Trophoblast cell (in vitro differentiated cells and primary cell): ENCODE measurements around the gene LRRN3. TPM values are rescaled to one million over a fixed set of nuclear protein-coding genes. Genes with fewer than 3 reads are reported as not detected.

Source experiments
- DNase-seq, 2 donors: peaks; one replicate each; pipeline ENCODE4 v3.0.0-alpha.2; 2016
- H2AFZ ChIP-seq: 2 replicates; pipeline ENCODE4 v1.6.1; 2013; ENCODE audit warnings: low read length, moderate library complexity, mild to moderate bottlenecking; ENCODE audit not compliant: insufficient read depth, poor library complexity
- H2AK5ac ChIP-seq: 2 replicates; pipeline ENCODE4 v1.6.1; 2013; ENCODE audit warnings: mild to moderate bottlenecking, low read length
- H2BK120ac ChIP-seq: 2 replicates; pipeline ENCODE4 v1.6.1; 2013; ENCODE audit warnings: low read length, mild to moderate bottlenecking, moderate library complexity; ENCODE audit not compliant: insufficient read depth, poor library complexity
- H2BK12ac ChIP-seq: 2 replicates; pipeline ENCODE4 v1.6.1; 2013; ENCODE audit warnings: mild to moderate bottlenecking, low read length, moderate library complexity
- H2BK5ac ChIP-seq: 2 replicates; pipeline ENCODE4 v1.6.1; 2013; ENCODE audit warnings: low read length, low read depth, moderate library complexity, mild to moderate bottlenecking; ENCODE audit not compliant: poor library complexity
- H3K14ac ChIP-seq: 2 replicates; pipeline ENCODE4 v1.6.1; 2013; ENCODE audit warnings: mild to moderate bottlenecking, low read length
- H3K18ac ChIP-seq: 2 replicates; pipeline ENCODE4 v1.6.1; 2013; ENCODE audit warnings: mild to moderate bottlenecking, low read length
- H3K23ac ChIP-seq: 2 replicates; pipeline ENCODE4 v1.6.1; 2013; ENCODE audit warnings: low read length
- H3K27ac ChIP-seq: 2 replicates; pipeline ENCODE4 v1.5.1; 2013; ENCODE audit warnings: low read depth, mild to moderate bottlenecking, inconsistent platforms, low read length, moderate library complexity
- H3K27me3 ChIP-seq: 2 replicates; pipeline ENCODE4 v1.6.1; 2013; ENCODE audit warnings: inconsistent platforms, mild to moderate bottlenecking, low read length, moderate library complexity; ENCODE audit not compliant: insufficient read depth
- H3K36me3 ChIP-seq, 2 experiments: 1 replicate in 1 of 2; 2 replicates in 1 of 2; pipeline ENCODE4 v1.6.1; 2013; ENCODE audit warnings: low read length in 2 of 2, mild to moderate bottlenecking in 2 of 2, moderate library complexity in 1 of 2; ENCODE audit not compliant: insufficient read depth in 2 of 2, control insufficient read depth in 1 of 2
- H3K4ac ChIP-seq: 2 replicates; pipeline ENCODE4 v1.6.1; 2013; ENCODE audit warnings: low read depth, mild to moderate bottlenecking, low read length, moderate library complexity
- H3K4me1 ChIP-seq, 2 experiments: 1 replicate in 1 of 2; 2 replicates in 1 of 2; pipeline ENCODE4 v1.6.1; 2013; ENCODE audit warnings: low read length in 2 of 2, mild to moderate bottlenecking in 2 of 2, moderate library complexity in 1 of 2; ENCODE audit not compliant: insufficient read depth in 2 of 2, control insufficient read depth in 1 of 2
- H3K4me2 ChIP-seq: 2 replicates; pipeline ENCODE4 v1.6.1; 2013; ENCODE audit warnings: inconsistent platforms, mild to moderate bottlenecking, low read length, moderate library complexity
- H3K4me3 ChIP-seq: 2 replicates; pipeline ENCODE4 v1.5.1; 2013; ENCODE audit warnings: mild to moderate bottlenecking, low read depth, low read length, inconsistent platforms
- H3K79me1 ChIP-seq: one replicate; pipeline ENCODE4 v1.6.1; 2013; ENCODE audit warnings: low read length
- H3K79me2 ChIP-seq: 2 replicates; pipeline ENCODE4 v1.6.1; 2013; ENCODE audit warnings: low read length, mild to moderate bottlenecking; ENCODE audit not compliant: control insufficient read depth, insufficient read depth, poor library complexity
- H3K9ac ChIP-seq: 2 replicates; pipeline ENCODE4 v1.6.1; 2013; ENCODE audit warnings: mild to moderate bottlenecking, low read length
- H3K9me3 ChIP-seq: 2 replicates; pipeline ENCODE4 v1.6.1; 2013; ENCODE audit warnings: low read depth, mild to moderate bottlenecking, control low read depth, inconsistent platforms, low read length; ENCODE audit not compliant: insufficient read depth
- H4K12ac ChIP-seq: 2 replicates; pipeline ENCODE4 v1.6.1; 2013; ENCODE audit warnings: low read depth, mild to moderate bottlenecking, low read length, moderate library complexity
- H4K8ac ChIP-seq: 2 replicates; pipeline ENCODE4 v1.6.1; 2013; ENCODE audit warnings: low read depth, mild to moderate bottlenecking, low read length, moderate library complexity
- H4K91ac ChIP-seq: one replicate; pipeline ENCODE4 v1.6.1; 2013; ENCODE audit warnings: low read depth, mild to moderate bottlenecking, low read length, moderate library complexity
- WGBS: extraction: QIAGEN DNeasy Blood & Tissue Kit; methylation state at CpG from one replicate; pipeline ENCODE4 v1.1.7; 2013; ENCODE audit warnings: missing lambda C conversion rate; ENCODE audit not compliant: insufficient read length, insufficient coverage; ENCODE audit errors: extremely low coverage; 5-methylcytosine and 5-hydroxymethylcytosine counted together
- polyA plus RNA-seq: library from polyadenylated mRNA; stranded (reverse); fragments of 200-250 nt; gene quantifications from 2 replicates; pipeline ENCODE4 v1.2.3, GENCODE V29; 2013

Gene LRRN3
- polyA plus RNA-seq = 0.04 and 0.10 TPM in 2 replicates

GRCh38 chr7:111090846-111091245, at the start of gene LRRN3:
Gene LRRN3 (plus strand): TSS chr7:111091127. CDS start chr7:111122773, 31,646 bp downstream.
- Histone ChIP-seq H4K12ac (no peak within 1 kb of the TSS), H2AFZ (no peak within 1 kb of the TSS), H2AK5ac (no peak within 1 kb of the TSS), H4K8ac (no peak within 1 kb of the TSS), H3K4me2 (no peak within 1 kb of the TSS), H3K9me3 (no peaks in the 10 kb centered on the region), H3K18ac (no peak within 1 kb of the TSS), H3K14ac (no peak within 1 kb of the TSS), H3K27me3 (no peaks in the 10 kb centered on the region), H4K91ac (no peak within 1 kb of the TSS), H3K4me3 (no peak within 1 kb of the TSS), H2BK12ac (no peak within 1 kb of the TSS), H2BK120ac (no peak within 1 kb of the TSS), H3K9ac (no peak within 1 kb of the TSS), H3K27ac (no peak within 1 kb of the TSS), H3K36me3 (no peaks in the 10 kb centered on the region), H3K4ac (no peak within 1 kb of the TSS), H3K79me2 (no peaks in the 10 kb centered on the region), H3K79me1 (no peaks in the 10 kb centered on the region), H3K4me1 (no peaks in the 10 kb centered on the region), H2BK5ac (no peak within 1 kb of the TSS), H3K23ac (no peak within 1 kb of the TSS)
- no CpG with 5 or more reads among the region's 6 CpGs for WGBS
- peak; percentile 4 to 18 for DNase-seq

DNA sequence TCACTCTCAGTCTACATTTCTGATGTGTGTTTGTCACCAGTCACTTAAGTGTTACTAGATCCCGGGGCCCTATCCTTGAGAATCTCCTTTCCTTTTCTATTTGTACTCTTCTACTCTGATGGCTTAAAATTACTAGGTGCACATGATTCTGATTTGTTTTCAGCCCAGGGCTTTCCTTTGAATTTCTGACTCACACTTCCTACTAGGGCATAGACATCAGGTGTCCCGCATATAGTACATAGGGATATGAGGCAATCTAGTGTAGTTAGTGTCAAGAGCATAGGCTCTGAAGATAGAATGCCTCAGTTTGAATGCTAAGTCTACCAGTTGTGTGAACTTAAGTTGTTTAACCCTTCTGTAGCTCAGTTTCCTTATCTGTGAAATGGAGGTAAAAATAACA, 49.4 kb upstream of the LRRN3 start:
- no peak overlapping the region for H4K12ac ChIP-seq
- no peak overlapping the region for H3K9ac ChIP-seq
- no peak overlapping the region for H2BK5ac ChIP-seq
- H3K79me2 ChIP-seq = no peaks in the 10 kb centered on the region
- no peak overlapping the region for H2AFZ ChIP-seq
- H4K8ac ChIP-seq = no peak overlapping the region
- H2BK12ac ChIP-seq = no peak overlapping the region
- H3K36me3 ChIP-seq = no peaks in the 10 kb centered on the region
- no peak overlapping the region for H3K27ac ChIP-seq
- WGBS = no CpG with 5 or more reads among the region's 2 CpGs
- H3K4me3 ChIP-seq = no peak overlapping the region
- H3K4me1 ChIP-seq = no peaks in the 10 kb centered on the region
- no peak overlapping the region for H4K91ac ChIP-seq
- H3K4ac ChIP-seq = no peak overlapping the region
- no peaks in the 10 kb centered on the region for H3K9me3 ChIP-seq
- H3K27me3 ChIP-seq = no peaks in the 10 kb centered on the region
- DNase-seq = peak in 1 of 2 donors; percentile 51
- H2AK5ac ChIP-seq = no peak overlapping the region
- H3K79me1 ChIP-seq = no peaks in the 10 kb centered on the region
- H3K4me2 ChIP-seq = no peak overlapping the region
- no peak overlapping the region for H3K18ac ChIP-seq
- H2BK120ac ChIP-seq = no peak overlapping the region
- H3K14ac ChIP-seq = no peak overlapping the region
- no peak overlapping the region for H3K23ac ChIP-seq

GRCh38 chr7:111042842-111043241, 48.1 kb upstream of the LRRN3 start:
- Histone ChIP-seq H3K4me2 (no peak overlapping the region), H3K4me1 (no peaks in the 10 kb centered on the region), H2BK12ac (no peak overlapping the region), H2AFZ (no peak overlapping the region), H3K27ac (no peak overlapping the region), H3K9ac (no peak overlapping the region), H3K79me1 (no peaks in the 10 kb centered on the region), H2BK5ac (no peak overlapping the region), H3K36me3 (no peaks in the 10 kb centered on the region), H2BK120ac (no peak overlapping the region), H3K9me3 (no peaks in the 10 kb centered on the region), H3K23ac (no peak overlapping the region), H3K79me2 (no peaks in the 10 kb centered on the region), H2AK5ac (no peak overlapping the region), H3K14ac (no peak overlapping the region), H3K18ac (no peak overlapping the region), H3K27me3 (no peaks in the 10 kb centered on the region), H3K4ac (no peak overlapping the region), H3K4me3 (no peak overlapping the region), H4K8ac (no peak overlapping the region), H4K12ac (no peak overlapping the region), H4K91ac (no peak overlapping the region)
- no peak for DNase-seq
- no CpG with 5 or more reads among the region's 2 CpGs for WGBS

GRCh38 chr7:111043561-111043960, 47.4 kb upstream of the LRRN3 start:
- H2BK120ac ChIP-seq = no peak overlapping the region
- no peaks in the 10 kb centered on the region for H3K9me3 ChIP-seq
- H3K9ac ChIP-seq = no peak overlapping the region
- no peak for DNase-seq
- no peak overlapping the region for H2AK5ac ChIP-seq
- no peaks in the 10 kb centered on the region for H3K79me2 ChIP-seq
- H2AFZ ChIP-seq = no peak overlapping the region
- H3K23ac ChIP-seq = no peak overlapping the region
- H4K91ac ChIP-seq = no peak overlapping the region
- no peak overlapping the region for H3K27ac ChIP-seq
- no peak overlapping the region for H3K4me3 ChIP-seq
- H3K4ac ChIP-seq = no peak overlapping the region
- no peak overlapping the region for H3K18ac ChIP-seq
- no CpG with 5 or more reads among the region's 1 CpG for WGBS
- no peak overlapping the region for H2BK12ac ChIP-seq
- no peak overlapping the region for H4K12ac ChIP-seq
- no peak overlapping the region for H3K14ac ChIP-seq
- no peaks in the 10 kb centered on the region for H3K36me3 ChIP-seq
- H3K79me1 ChIP-seq = no peaks in the 10 kb centered on the region
- H4K8ac ChIP-seq = no peak overlapping the region
- H2BK5ac ChIP-seq = no peak overlapping the region
- H3K4me1 ChIP-seq = no peaks in the 10 kb centered on the region
- no peaks in the 10 kb centered on the region for H3K27me3 ChIP-seq
- no peak overlapping the region for H3K4me2 ChIP-seq
